GM19099 (cell line): ENCODE data around the gene U2AF1L4.

ENCODE experiments used
- POLR2A ChIP-seq: IDR thresholded peaks from 3 replicates; pipeline ENCODE4 v1.6.1; 2011; ENCODE audit warnings: low read depth; ENCODE audit not compliant: insufficient read length; ENCODE audit errors: extremely low read depth

The U2AF1L4 gene

GRCh38 chr19:35773020-35773806 is 28.0 kb upstream of the U2AF1L4 start:
- no peak for TF ChIP-seq POLR2A

GRCh38 chr19:35768082-35768421 is 22.8 kb upstream of the U2AF1L4 start:
- TF ChIP-seq POLR2A: no peak

- no peak for TF ChIP-seq POLR2A
Measured at GRCh38 chr19:35767288-35768081, 22.3 kb upstream of the U2AF1L4 start.

- no peak for TF ChIP-seq POLR2A
Measured at GRCh38 chr19:35766571-35767104, 21.4 kb upstream of the U2AF1L4 start.

- no peak for TF ChIP-seq POLR2A
Measured at GRCh38 chr19:35764432-35765315, 19.5 kb upstream of the U2AF1L4 start.

GRCh38 chr19:35760711-35761349 is 15.6 kb upstream of the U2AF1L4 start:
- TF ChIP-seq POLR2A: no peak

- no peak for TF ChIP-seq POLR2A
Measured at GRCh38 chr19:35759697-35760096, 14.5 kb upstream of the U2AF1L4 start.

- peak; percentile 75 for TF ChIP-seq POLR2A
Measured at GRCh38 chr19:35757749-35758608, 12.8 kb upstream of the U2AF1L4 start, which contains the start of gene PROSER3. Gene PROSER3, plus strand, starts transcription at chr19:35758176. Its CDS starts 40 bp downstream, at chr19:35758216.

- TF ChIP-seq POLR2A: no peak
Measured at GRCh38 chr19:35757231-35757748, 12.1 kb upstream of the U2AF1L4 start.

- TF ChIP-seq POLR2A: no peak
Measured at GRCh38 chr19:35756377-35757230, 11.4 kb upstream of the U2AF1L4 start, which contains the start of gene HSPB6. Gene HSPB6, minus strand, starts transcription at chr19:35757029. Its CDS starts 21 bp downstream, at chr19:35757008.

GRCh38 chr19:35755550-35756376 is 10.5 kb upstream of the U2AF1L4 start:
- no peak for TF ChIP-seq POLR2A
